Right lobe of liver (tissue), 4 donors: Measurements from ENCODE around the gene MEGF8.

Experiments
- POLR2A ChIP-seq: fragments of 450-650 bp; IDR thresholded peaks from one replicate; pipeline ENCODE4 v1.6.1; 2017; ENCODE audit warnings: antibody characterized with exemption, mild to moderate bottlenecking
- TF ChIP-seq, protein P1 (sequence below), 4 donors: fragments of 200-600 bp in 3 of 4; fragments of 450-650 bp in 1 of 4; IDR thresholded peaks; one replicate each; pipeline versions ENCODE4 v1.5.1 to v1.8.0; 2016 to 2022; ENCODE audit warnings: antibody characterized with exemption in 4 of 4, mild to moderate bottlenecking in 2 of 4
- donor health status: DM: no; HTN: no; CAD: no.
- donor health status: DM: no; HTN: no; CAD: no.
- donor health status: DM: no; HTN: yes; CAD: no.

DNA sequence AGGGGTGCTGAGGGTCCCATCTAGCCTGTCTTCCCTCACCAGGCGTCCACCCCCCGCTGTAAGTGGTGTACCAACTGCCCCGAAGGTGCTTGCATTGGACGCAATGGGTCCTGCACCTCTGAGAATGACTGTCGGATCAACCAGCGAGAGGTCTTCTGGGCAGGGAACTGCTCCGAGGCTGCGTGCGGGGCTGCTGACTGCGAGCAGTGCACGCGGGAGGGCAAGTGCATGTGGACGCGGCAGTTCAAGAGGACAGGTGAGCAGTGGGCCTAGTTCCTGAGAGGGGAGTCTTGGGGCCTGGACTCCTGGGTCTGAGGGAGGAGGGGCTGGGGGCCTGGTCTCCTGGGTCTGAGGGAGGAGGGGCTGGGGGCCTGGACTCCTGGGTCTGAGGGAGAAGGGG is 36.9 kb downstream of the MEGF8 start:
- TF ChIP-seq, protein P1, sequence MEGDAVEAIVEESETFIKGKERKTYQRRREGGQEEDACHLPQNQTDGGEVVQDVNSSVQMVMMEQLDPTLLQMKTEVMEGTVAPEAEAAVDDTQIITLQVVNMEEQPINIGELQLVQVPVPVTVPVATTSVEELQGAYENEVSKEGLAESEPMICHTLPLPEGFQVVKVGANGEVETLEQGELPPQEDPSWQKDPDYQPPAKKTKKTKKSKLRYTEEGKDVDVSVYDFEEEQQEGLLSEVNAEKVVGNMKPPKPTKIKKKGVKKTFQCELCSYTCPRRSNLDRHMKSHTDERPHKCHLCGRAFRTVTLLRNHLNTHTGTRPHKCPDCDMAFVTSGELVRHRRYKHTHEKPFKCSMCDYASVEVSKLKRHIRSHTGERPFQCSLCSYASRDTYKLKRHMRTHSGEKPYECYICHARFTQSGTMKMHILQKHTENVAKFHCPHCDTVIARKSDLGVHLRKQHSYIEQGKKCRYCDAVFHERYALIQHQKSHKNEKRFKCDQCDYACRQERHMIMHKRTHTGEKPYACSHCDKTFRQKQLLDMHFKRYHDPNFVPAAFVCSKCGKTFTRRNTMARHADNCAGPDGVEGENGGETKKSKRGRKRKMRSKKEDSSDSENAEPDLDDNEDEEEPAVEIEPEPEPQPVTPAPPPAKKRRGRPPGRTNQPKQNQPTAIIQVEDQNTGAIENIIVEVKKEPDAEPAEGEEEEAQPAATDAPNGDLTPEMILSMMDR (IDR thresholded peaks at IDR 0.05), result no peak
- no peak for TF ChIP-seq POLR2A
